ENCODE measurements around the gene BCL2L12.

- no peak for TF ChIP-seq CTCF (IDR thresholded peaks at IDR 0.05)
- peak in 1 of 2 donors; percentile 23 for TF ChIP-seq POLR2A (IDR thresholded peaks at IDR 0.05)
Measured at GRCh38 chr19:49637821-49638738, 27.7 kb upstream of the BCL2L12 start.
